B cell (primary cell): Measurements from ENCODE around the gene UBASH3B. TPM values are rescaled to one million over a fixed set of nuclear protein-coding genes. Genes with fewer than 3 reads are reported as not detected.

Source experiments
- ATAC-seq: fragments of 200-7000 bp; cut with Tn5 transposase; one replicate; pipeline ENCODE4 v1.10.0; 2021; ENCODE audit warnings: low read depth, mild to moderate bottlenecking, moderate number of reproducible peaks, moderate library complexity
- CTCF ChIA-PET: fragments of 350-600 bp; sonication (Branson Sonifier 250); formaldehyde crosslinking; loops from one replicate; lab custom pipeline; 2021; ENCODE audit warnings: antibody characterized with exemption, inconsistent platforms; lab: Charles Lee
- POLR2A ChIA-PET: fragments of 350-600 bp; sonication (Branson Sonifier 250); formaldehyde crosslinking; loops from one replicate; lab custom pipeline; 2021; ENCODE audit warnings: antibody characterized with exemption; lab: Charles Lee
- DNase-seq: peaks from one replicate; pipeline ENCODE4 v3.0.0; 2013
- H2AFZ ChIP-seq: 2 replicates; pipeline ENCODE4 v1.6.1; 2012; ENCODE audit warnings: mild to moderate bottlenecking, low read depth, low read length; ENCODE audit not compliant: insufficient read depth, poor library complexity, severe bottlenecking
- H3K27ac ChIP-seq, 2 donors: 1 replicate in 1 of 2; 2 replicates in 1 of 2; pipeline ENCODE4 v1.5.1; 2012 to 2013; ENCODE audit warnings: low read length in 2 of 2, mild to moderate bottlenecking in 2 of 2, moderate library complexity in 1 of 2
- H3K27me3 ChIP-seq, 4 experiments: fragments of 200-600 bp in 1 of 4; sonication (generic) in 1 of 4; replicated peaks in 1 of 4; 1 replicate in 2 of 4; 2 replicates in 2 of 4; pipeline versions ENCODE4 v1.6.1 to v1.7.0; 2013 to 2016; ENCODE audit warnings: low read length in 3 of 4, mild to moderate bottlenecking in 2 of 4, mixed read lengths in 1 of 4, moderate library complexity in 1 of 4; ENCODE audit not compliant: insufficient read depth in 4 of 4, control insufficient read depth in 3 of 4; ENCODE audit errors: control extremely low read depth in 1 of 4
- H3K36me3 ChIP-seq, 2 experiments: replicated peaks in 1 of 2; 1 replicate in 1 of 2; 2 replicates in 1 of 2; pipeline versions ENCODE4 v1.6.1 to v1.7.1; 2013; ENCODE audit warnings: low read length in 1 of 2; ENCODE audit not compliant: insufficient read depth in 2 of 2, control insufficient read depth in 1 of 2; ENCODE audit errors: control extremely low read depth in 1 of 2, extremely low read depth in 1 of 2
- H3K4me1 ChIP-seq, 2 donors: fragments of 200-600 bp in 1 of 2; sonication (generic) in 1 of 2; 1 replicate in 1 of 2; 2 replicates in 1 of 2; pipeline versions ENCODE4 v1.5.1 to v1.6.1; 2013 to 2017; ENCODE audit warnings: low read length in 2 of 2; ENCODE audit not compliant: control insufficient read depth in 2 of 2, insufficient read depth in 2 of 2
- H3K4me2 ChIP-seq: replicated peaks from 2 replicates; pipeline ENCODE3; 2012; ENCODE audit warnings: mild to moderate bottlenecking, low read depth, low read length; ENCODE audit not compliant: poor library complexity, severe bottlenecking
- H3K4me3 ChIP-seq, 5 experiments: fragments of 200-600 bp in 1 of 5; sonication (generic) in 1 of 5; 1 replicate in 3 of 5; 2 replicates in 2 of 5; pipeline versions ENCODE4 v1.5.1 to v1.7.0; 2011 to 2016; ENCODE audit warnings: low read length in 4 of 5, mild to moderate bottlenecking in 4 of 5, low read depth in 2 of 5, control low read depth in 1 of 5, moderate library complexity in 1 of 5; ENCODE audit not compliant: insufficient read depth in 1 of 5; ENCODE audit errors: control extremely low read depth in 1 of 5, extremely low read depth in 1 of 5
- H3K79me2 ChIP-seq: fragments of 200-600 bp; sonication (generic); one replicate; pipeline ENCODE4 v1.6.0; 2016; ENCODE audit warnings: low read length; ENCODE audit not compliant: control insufficient read depth, insufficient read depth
- H3K9ac ChIP-seq: fragments of 200-600 bp; sonication (generic); 2 replicates; pipeline ENCODE4 v1.6.1; 2017; ENCODE audit warnings: mild to moderate bottlenecking, low read length, moderate library complexity
- H3K9me3 ChIP-seq, 3 donors: one replicate each; pipeline versions ENCODE4 v1.6.1 to v1.7.1; 2013; ENCODE audit warnings: low read length in 2 of 3; ENCODE audit not compliant: control insufficient read depth in 2 of 3, insufficient read depth in 1 of 3; ENCODE audit errors: control extremely low read depth in 1 of 3
- H4K20me1 ChIP-seq: 2 replicates; pipeline ENCODE4 v1.6.0; 2012; ENCODE audit warnings: mild to moderate bottlenecking, low read length; ENCODE audit not compliant: insufficient read depth, control insufficient read depth, poor library complexity, severe bottlenecking
- H3K27ac Mint-ChIP-seq: one replicate; pipeline ENCODE4 v1.8.0; 2021; ENCODE audit warnings: mixed read lengths
- H3K27me3 Mint-ChIP-seq: one replicate; pipeline ENCODE4 v1.8.0; 2021; ENCODE audit warnings: mixed read lengths
- H3K4me1 Mint-ChIP-seq: one replicate; pipeline ENCODE4 v1.8.0; 2021; ENCODE audit warnings: mixed read lengths
- H3K4me3 Mint-ChIP-seq: one replicate; pipeline ENCODE4 v1.8.0; 2021; ENCODE audit warnings: mixed read lengths
- H3K9me3 Mint-ChIP-seq: one replicate; pipeline ENCODE4 v1.8.0; 2022; ENCODE audit warnings: mixed read lengths; ENCODE audit not compliant: insufficient read depth
- CTCF ChIP-seq: fragments of 200-600 bp; IDR thresholded peaks from one replicate; pipeline ENCODE4 v1.8.0; 2022; ENCODE audit warnings: antibody characterized with exemption, mild to moderate bottlenecking
- EZH2 ChIP-seq: IDR thresholded peaks from 2 replicates; pipeline ENCODE4 v1.6.1; 2012; ENCODE audit warnings: borderline replicate concordance, low read depth, mild to moderate bottlenecking, moderate library complexity, low read length; ENCODE audit not compliant: insufficient read depth, poor library complexity, severe bottlenecking
- WGBS: methylation state at CpG from one replicate; pipeline ENCODE4 v1.1.5; 2013; ENCODE audit warnings: missing lambda C conversion rate; ENCODE audit not compliant: insufficient coverage; 5-methylcytosine and 5-hydroxymethylcytosine counted together
- intact Hi-C: fragments of 100-400 bp; cut with micrococcal nuclease; formaldehyde crosslinking; loops from one replicate; pipeline ENCODE4 v1.10.0; 2022
- polyA plus RNA-seq: library from polyadenylated mRNA; depleted of rRNA; stranded (reverse); fragments of >200 nt; gene quantifications from 2 replicates; pipeline ENCODE4 v1.2.3, GENCODE V29; 2012
- total RNA-seq, 2 donors: library from RNA; stranded (reverse); fragments of 120-200 nt in 1 of 2; gene quantifications; 1 replicate in 1 of 2; 2 replicates in 1 of 2; pipeline versions ENCODE4 v1.2.3 to v1.2.4, GENCODE V29; 2013 to 2022

UBASH3B gene
- total and polyA plus RNA-seq, 2 donors (not counting 1 experiment from before 2014, with no cell fraction given): 2.3 to 3.6 TPM

- TF ChIP-seq EZH2: no peak
- no peak for TF ChIP-seq CTCF
- Mint-ChIP-seq H3K27ac (peak overlapping the region; percentile 83), H3K27me3 (peaks cover 6% of the 10 kb centered on the region), H3K4me1 (peaks cover 77% of the 10 kb centered on the region), H3K4me3 (peak overlapping the region; percentile 42), H3K9me3 (no peaks in the 10 kb centered on the region)
- ChIA-PET CTCF (interaction anchor here (0.9 to 1.5 kb wide), 3 partner anchors 11 to 59 kb away, joined by 3 to 12 read pairs (median 4); no protein-coding TSS in a partner anchor), POLR2A (interaction anchor here (0.5 kb wide), 1 partner anchor 16 kb away, joined by 4 read pairs; no protein-coding TSS in a partner anchor)
- ATAC-seq (no peak), DNase-seq (no peak)
- H4K20me1 ChIP-seq: no peaks in the 10 kb centered on the region
- peaks cover 7% of the 10 kb centered on the region for H3K79me2 ChIP-seq
- H2AFZ ChIP-seq: no peak overlapping the region
- peaks cover 0 to 6% (median 0%) of the 10 kb centered on the region in 4 experiments for H3K27me3 ChIP-seq
- peak overlapping the region; percentile 56 for H3K4me2 ChIP-seq
- H3K9me3 ChIP-seq: peaks cover 0 to 4% (median 0%) of the 10 kb centered on the region in 3 donors
- H3K27ac ChIP-seq: peak overlapping the region in 1 of 2 donors; percentile 62
- peaks cover 71 to 78% of the 10 kb centered on the region in 2 donors for H3K4me1 ChIP-seq
- intact Hi-C loops: loop anchor here (5.0 kb wide), 1 partner anchor 58 kb away; the partner anchor contains the start of gene UBASH3B
- no peak overlapping the region for H3K4me3 ChIP-seq
- no peaks in the 10 kb centered on the region for H3K36me3 ChIP-seq
- H3K9ac ChIP-seq: no peak overlapping the region
- WGBS: 44% methylated on average over 10 of the region's 11 CpGs
Observed at GRCh38 chr11:122715548-122716440, 60.3 kb downstream of the UBASH3B start.
